Stimulated activated memory B cell treated with anti-CD40 and anti-IgM and Interleukin-4, amounts not matched to agents 10 μg/mL and 1 μg/mL and 100 μg/mL, for 72 hours (primary cell): Measurements from ENCODE around the gene STPG3.

Source experiments
- ATAC-seq: fragments of 150-1000 bp; cut with Tn5 transposase; 2 replicates; pipeline ENCODE4 v1.10.0; 2021
- H3K27ac Mint-ChIP-seq: one replicate; pipeline ENCODE4 v1.8.0; 2022; ENCODE audit warnings: mild to moderate bottlenecking, mixed read lengths
- H3K27me3 Mint-ChIP-seq: one replicate; pipeline ENCODE4 v1.8.0; 2022; ENCODE audit warnings: mixed read lengths
- H3K36me3 Mint-ChIP-seq: one replicate; pipeline ENCODE4 v1.8.0; 2022; ENCODE audit warnings: mixed read lengths
- H3K4me1 Mint-ChIP-seq: one replicate; pipeline ENCODE4 v1.8.0; 2022; ENCODE audit warnings: mixed read lengths
- H3K4me3 Mint-ChIP-seq: one replicate; pipeline ENCODE4 v1.8.0; 2022; ENCODE audit warnings: mild to moderate bottlenecking, moderate library complexity, mixed read lengths
- H3K9me3 Mint-ChIP-seq: one replicate; pipeline ENCODE4 v1.8.0; 2022; ENCODE audit warnings: mixed read lengths

The STPG3 gene

GRCh38 chr9:137218754-137219271, 32.3 kb upstream of the STPG3 start:
- no peak for ATAC-seq
- Mint-ChIP-seq H3K9me3 (no peaks in the 10 kb centered on the region), H3K36me3 (peaks cover 23% of the 10 kb centered on the region), H3K27ac (no peak overlapping the region), H3K27me3 (no peaks in the 10 kb centered on the region), H3K4me3 (no peak overlapping the region), H3K4me1 (peaks cover 8% of the 10 kb centered on the region)

DNA sequence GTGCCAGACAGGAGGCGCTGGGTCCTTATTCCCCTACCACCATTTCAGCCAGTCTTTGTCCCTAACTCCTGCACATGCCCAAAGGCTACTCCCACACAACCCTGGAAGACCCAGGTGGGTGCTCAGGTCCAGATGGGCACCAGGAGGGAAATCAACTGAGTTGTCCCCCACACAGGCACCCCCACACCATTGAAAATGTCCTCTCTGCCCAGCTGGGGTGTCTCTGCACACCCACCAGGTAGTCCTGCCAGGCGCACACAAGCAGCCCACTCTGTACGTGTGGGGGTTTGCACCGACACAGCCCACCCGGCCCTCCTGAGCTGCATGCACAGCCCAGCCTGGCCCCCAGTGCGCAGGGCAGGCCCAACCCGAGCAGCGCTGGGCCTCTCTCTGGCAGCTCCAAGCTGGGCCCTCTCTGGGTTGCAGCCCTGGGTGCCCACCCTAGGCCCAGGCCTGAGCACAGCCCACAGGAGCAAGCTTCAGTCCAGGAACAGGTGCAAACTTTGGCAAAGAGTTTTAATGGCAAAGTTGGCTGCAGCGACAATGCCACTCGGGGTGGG, 31.2 kb upstream of the STPG3 start:
- peaks cover 18% of the 10 kb centered on the region for H3K36me3 Mint-ChIP-seq
- H3K27me3 Mint-ChIP-seq, result no peaks in the 10 kb centered on the region
- H3K9me3 Mint-ChIP-seq, result no peaks in the 10 kb centered on the region
- H3K4me1 Mint-ChIP-seq, result peaks cover 13% of the 10 kb centered on the region
- H3K27ac Mint-ChIP-seq, result no peak overlapping the region
- peak overlapping the region; percentile 18 for H3K4me3 Mint-ChIP-seq
- ATAC-seq, result no peak

DNA sequence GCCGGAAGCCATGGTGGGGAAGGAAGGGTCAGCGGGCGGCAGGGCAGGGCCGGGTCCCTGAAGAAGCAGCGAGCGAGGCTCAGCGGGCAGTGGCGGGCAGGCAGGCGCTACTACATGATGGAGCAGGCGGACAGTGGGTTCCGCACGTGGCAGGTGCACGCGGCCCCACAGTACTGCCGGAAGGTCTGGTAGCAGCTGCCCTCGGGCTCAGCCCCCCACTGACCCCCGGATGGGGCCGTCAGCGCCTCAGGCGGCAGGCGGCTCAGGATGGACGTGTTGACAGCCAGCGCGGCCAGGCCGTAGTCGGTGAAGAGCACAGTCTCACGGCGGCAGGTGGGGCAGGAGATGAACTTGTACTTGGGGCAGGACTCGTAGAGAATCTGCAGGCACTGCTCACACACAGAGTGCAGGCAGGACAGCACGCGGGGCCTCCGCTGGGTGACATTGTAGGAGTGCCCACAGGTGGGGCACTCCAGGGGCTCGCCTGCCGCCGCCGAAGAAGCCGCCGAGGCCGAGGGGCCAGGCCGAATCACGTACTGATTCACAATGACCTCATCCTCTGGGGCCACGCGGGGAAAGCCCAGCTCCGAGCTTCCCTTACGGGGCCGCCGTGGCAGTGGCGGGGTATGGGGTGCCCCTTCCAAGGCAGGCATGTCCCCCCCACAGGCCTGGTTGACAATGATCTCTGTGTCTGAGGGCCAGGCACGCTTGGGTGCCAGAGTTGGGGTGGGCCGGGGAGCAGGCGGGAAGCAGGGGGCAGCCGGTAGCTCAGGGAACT, 30.6 kb upstream of the STPG3 start:
- H3K4me3 Mint-ChIP-seq, result peak overlapping the region; percentile 55

DNA sequence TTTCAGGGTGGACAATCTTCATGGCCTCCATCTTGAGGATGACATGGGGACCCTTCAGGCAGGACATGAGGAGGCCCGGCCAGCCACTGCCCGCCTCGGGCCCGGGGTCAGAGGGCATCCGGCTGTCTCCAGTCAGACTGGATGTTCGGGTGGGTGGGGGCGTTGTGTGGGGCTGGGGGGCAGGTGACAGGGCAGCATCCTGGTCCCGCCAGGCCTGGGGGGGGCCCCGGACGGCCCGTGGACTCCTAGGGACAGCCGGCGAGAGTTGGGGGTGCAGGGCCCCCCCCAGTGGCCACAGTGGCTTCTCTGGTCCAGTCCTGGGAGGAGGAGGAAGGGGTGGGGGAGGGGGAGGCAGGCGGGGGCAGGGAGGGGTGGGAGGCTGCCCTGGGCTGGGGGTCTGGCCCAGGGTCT, 30.0 kb upstream of the STPG3 start:
- ATAC-seq, result no peak
- peak overlapping the region; percentile 55 for H3K4me3 Mint-ChIP-seq
- H3K36me3 Mint-ChIP-seq, result peaks cover 10% of the 10 kb centered on the region
- H3K4me1 Mint-ChIP-seq, result peaks cover 13% of the 10 kb centered on the region
- H3K27me3 Mint-ChIP-seq, result no peaks in the 10 kb centered on the region
- H3K9me3 Mint-ChIP-seq, result no peaks in the 10 kb centered on the region
- no peak overlapping the region for H3K27ac Mint-ChIP-seq

More for the DNA sequence above, 30.6 kb upstream of the STPG3 start:
- Mint-ChIP-seq H3K9me3 (no peaks in the 10 kb centered on the region), H3K27ac (no peak overlapping the region), H3K36me3 (peaks cover 13% of the 10 kb centered on the region), H3K4me1 (peaks cover 13% of the 10 kb centered on the region), H3K27me3 (no peaks in the 10 kb centered on the region)
- ATAC-seq, result no peak

DNA sequence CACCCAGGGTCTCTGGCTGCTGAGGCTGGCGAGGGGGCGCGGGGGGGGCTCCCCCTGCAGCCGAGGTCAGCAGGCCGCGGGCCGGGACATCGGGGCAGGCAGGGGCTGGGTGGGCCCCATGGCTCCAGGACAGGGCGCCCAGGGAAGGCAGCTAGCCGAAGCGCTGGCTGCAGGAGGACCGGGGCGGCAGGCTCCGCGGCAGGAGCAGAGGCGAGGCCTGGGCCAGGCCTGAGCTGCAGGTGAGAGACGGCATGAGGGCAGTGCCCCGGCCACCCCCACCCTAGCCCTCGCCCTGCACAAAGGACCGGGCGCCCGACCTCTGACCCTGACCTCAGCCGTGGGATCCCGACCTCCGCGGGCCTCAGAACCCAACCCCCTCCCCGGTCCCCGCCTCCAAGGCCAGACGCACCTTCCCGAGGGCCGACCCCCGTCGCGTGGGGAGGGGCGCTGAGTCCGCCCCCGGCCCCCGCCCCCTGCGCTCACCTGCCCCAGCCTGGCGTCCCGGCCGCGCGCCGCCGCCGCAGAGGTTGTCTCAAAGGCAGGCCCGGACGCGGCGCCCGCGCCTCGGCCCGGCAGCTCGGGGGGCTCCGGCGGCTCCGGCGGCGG, 29.5 kb upstream of the STPG3 start:
- H3K4me1 Mint-ChIP-seq, result peaks cover 13% of the 10 kb centered on the region
- no peak overlapping the region for H3K4me3 Mint-ChIP-seq
- no peak overlapping the region for H3K27ac Mint-ChIP-seq
- H3K27me3 Mint-ChIP-seq, result no peaks in the 10 kb centered on the region
- H3K36me3 Mint-ChIP-seq, result peaks cover 7% of the 10 kb centered on the region
- ATAC-seq, result no peak
- no peaks in the 10 kb centered on the region for H3K9me3 Mint-ChIP-seq

- no peaks in the 10 kb centered on the region for H3K36me3 Mint-ChIP-seq
Observed at GRCh38 chr9:137222190-137223077, 28.7 kb upstream of the STPG3 start, which contains the start of gene RNF208. Gene RNF208, minus strand, starts transcription at chr9:137222240. Its CDS starts 1,028 bp downstream, at chr9:137221212.

GRCh38 chr9:137223078-137223970, 27.8 kb upstream of the STPG3 start:
- ATAC-seq, result peak; percentile 88
- Mint-ChIP-seq H3K4me1 (peaks cover 20% of the 10 kb centered on the region), H3K4me3 (peak overlapping the region; percentile 83), H3K27me3 (peaks cover 9% of the 10 kb centered on the region), H3K27ac (peak overlapping the region; percentile 69), H3K36me3 (no peaks in the 10 kb centered on the region), H3K9me3 (no peaks in the 10 kb centered on the region)

More at GRCh38 chr9:137222190-137223077, 28.7 kb upstream of the STPG3 start, which contains the start of gene RNF208:
- Mint-ChIP-seq H3K9me3 (no peaks in the 10 kb centered on the region), H3K27me3 (peaks cover 3% of the 10 kb centered on the region), H3K4me1 (peaks cover 15% of the 10 kb centered on the region), H3K27ac (peak within 1 kb of the TSS; percentile 69), H3K4me3 (peak within 1 kb of the TSS; percentile 83)
- ATAC-seq, result peak; percentile 1

GRCh38 chr9:137224830-137225694, 26.0 kb upstream of the STPG3 start, which contains the start of gene CYSRT1:
Gene CYSRT1, plus strand, starts transcription at chr9:137225174. Its CDS starts 448 bp downstream, at chr9:137225622.
- H3K27ac Mint-ChIP-seq, result peak within 1 kb of the TSS; percentile 69
- no peak for ATAC-seq
- peaks cover 9% of the 10 kb centered on the region for H3K27me3 Mint-ChIP-seq

GRCh38 chr9:137225699-137226331, 25.3 kb upstream of the STPG3 start:
- no peaks in the 10 kb centered on the region for H3K36me3 Mint-ChIP-seq
- no peak for ATAC-seq
- H3K4me1 Mint-ChIP-seq, result peaks cover 20% of the 10 kb centered on the region
- H3K9me3 Mint-ChIP-seq, result no peaks in the 10 kb centered on the region
- H3K27me3 Mint-ChIP-seq, result peaks cover 17% of the 10 kb centered on the region
- H3K27ac Mint-ChIP-seq, result peak overlapping the region; percentile 14
- no peak overlapping the region for H3K4me3 Mint-ChIP-seq

More at GRCh38 chr9:137224830-137225694, 26.0 kb upstream of the STPG3 start, which contains the start of gene CYSRT1:
- no peaks in the 10 kb centered on the region for H3K9me3 Mint-ChIP-seq
- peak within 1 kb of the TSS; percentile 83 for H3K4me3 Mint-ChIP-seq
- peaks cover 20% of the 10 kb centered on the region for H3K4me1 Mint-ChIP-seq
- H3K36me3 Mint-ChIP-seq, result no peaks in the 10 kb centered on the region

- no peak for ATAC-seq
- H3K4me1 Mint-ChIP-seq, result peaks cover 20% of the 10 kb centered on the region
- H3K27ac Mint-ChIP-seq, result no peak overlapping the region
- no peaks in the 10 kb centered on the region for H3K36me3 Mint-ChIP-seq
- H3K4me3 Mint-ChIP-seq, result no peak overlapping the region
- H3K27me3 Mint-ChIP-seq, result peaks cover 24% of the 10 kb centered on the region
- H3K9me3 Mint-ChIP-seq, result no peaks in the 10 kb centered on the region
Observed at GRCh38 chr9:137226338-137227053, 24.6 kb upstream of the STPG3 start.

DNA sequence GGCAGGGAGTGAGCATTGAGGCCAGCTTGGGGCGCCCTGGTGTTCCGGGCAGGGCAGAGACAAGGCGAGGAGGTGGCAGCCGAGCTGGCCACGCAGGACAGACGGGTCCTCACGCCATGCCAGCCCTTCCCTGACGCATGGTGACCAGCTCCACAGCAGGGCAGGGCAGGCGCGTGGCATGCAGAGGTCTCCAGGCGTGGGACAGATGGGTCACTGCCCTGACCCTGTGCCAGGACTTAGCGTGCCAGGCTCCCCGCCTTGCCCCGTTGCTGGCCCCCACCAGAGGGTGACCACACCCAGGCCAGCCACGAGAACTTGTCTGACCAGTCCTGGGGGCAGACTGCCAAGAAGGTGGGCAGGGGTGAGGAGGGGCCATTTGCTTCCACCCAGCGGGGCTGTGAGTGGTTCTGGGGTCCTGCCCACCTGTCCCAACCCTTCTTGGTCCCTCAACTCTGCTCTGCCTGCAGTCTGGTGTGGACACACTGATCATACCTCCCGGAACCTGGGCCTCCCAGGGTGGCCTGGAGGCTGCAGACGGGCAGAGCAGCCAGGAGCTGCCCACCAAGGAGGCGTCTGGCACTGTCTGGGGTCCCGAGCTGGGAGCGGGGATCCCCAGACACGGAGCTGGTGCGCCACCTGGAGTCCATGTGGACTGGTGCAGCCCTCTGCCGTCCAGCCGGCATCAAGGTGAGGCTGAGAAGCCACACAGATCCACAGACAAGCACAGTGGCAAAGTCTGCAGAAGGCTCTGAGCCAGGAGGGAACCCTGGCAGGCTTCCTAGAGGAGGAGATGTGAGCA, 23.8 kb upstream of the STPG3 start, which contains the start of gene RNF224:
Gene RNF224 (plus strand): TSS at position 449 of the 799 bp plus-strand sequence. CDS start 834 bp downstream, outside the sequence.
- Mint-ChIP-seq H3K9me3 (no peaks in the 10 kb centered on the region), H3K36me3 (no peaks in the 10 kb centered on the region), H3K4me3 (no peak within 1 kb of the TSS), H3K27ac (peak within 1 kb of the TSS; percentile 58), H3K27me3 (peaks cover 31% of the 10 kb centered on the region), H3K4me1 (peaks cover 20% of the 10 kb centered on the region)
- ATAC-seq, result peak; percentile 60
